ENCODE measurements around the gene NEK10.
"Not testable (repeated sequence)": the region's sequence is repeated elsewhere in the genome, so short reads cannot be mapped to it uniquely, and the experiment has no call there.

DNA sequence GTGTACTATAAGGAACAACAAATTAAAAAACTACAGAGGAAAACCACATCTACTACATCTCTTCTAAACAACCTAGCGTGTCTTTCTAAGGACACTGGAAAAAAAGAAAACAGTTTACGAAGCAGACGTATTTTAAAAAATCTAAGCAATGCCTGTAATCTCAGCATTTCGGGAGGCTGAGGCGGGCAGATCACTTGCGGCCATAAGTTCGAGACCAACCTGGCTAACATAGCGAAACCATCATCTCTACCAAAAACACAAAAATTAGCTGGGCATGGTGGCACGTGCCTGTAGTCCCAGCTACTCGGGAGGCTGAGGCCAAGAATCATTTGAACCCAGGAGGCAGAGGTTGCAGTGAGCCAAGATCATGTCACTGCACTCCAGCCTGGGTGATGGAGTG, 23.2 kb upstream of the NEK10 start:
- not testable (repeated sequence) for TF ChIP-seq POLR2AphosphoS5, TCF7L2 (IDR thresholded peaks at IDR 0.05; ENCODE audit: low read depth, low read length)
- TF ChIP-seq, protein P1, sequence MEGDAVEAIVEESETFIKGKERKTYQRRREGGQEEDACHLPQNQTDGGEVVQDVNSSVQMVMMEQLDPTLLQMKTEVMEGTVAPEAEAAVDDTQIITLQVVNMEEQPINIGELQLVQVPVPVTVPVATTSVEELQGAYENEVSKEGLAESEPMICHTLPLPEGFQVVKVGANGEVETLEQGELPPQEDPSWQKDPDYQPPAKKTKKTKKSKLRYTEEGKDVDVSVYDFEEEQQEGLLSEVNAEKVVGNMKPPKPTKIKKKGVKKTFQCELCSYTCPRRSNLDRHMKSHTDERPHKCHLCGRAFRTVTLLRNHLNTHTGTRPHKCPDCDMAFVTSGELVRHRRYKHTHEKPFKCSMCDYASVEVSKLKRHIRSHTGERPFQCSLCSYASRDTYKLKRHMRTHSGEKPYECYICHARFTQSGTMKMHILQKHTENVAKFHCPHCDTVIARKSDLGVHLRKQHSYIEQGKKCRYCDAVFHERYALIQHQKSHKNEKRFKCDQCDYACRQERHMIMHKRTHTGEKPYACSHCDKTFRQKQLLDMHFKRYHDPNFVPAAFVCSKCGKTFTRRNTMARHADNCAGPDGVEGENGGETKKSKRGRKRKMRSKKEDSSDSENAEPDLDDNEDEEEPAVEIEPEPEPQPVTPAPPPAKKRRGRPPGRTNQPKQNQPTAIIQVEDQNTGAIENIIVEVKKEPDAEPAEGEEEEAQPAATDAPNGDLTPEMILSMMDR (IDR thresholded peaks at IDR 0.05) = not testable (repeated sequence)

Measured in Panc1 (cell line).